HG02943 (cell line): ENCODE data around the gene TLNRD1.
"Not testable (repeated sequence)": the region's sequence is repeated elsewhere in the genome, so short reads cannot be mapped to it uniquely, and the experiment has no call there.

Experiments
- ATAC-seq: cut with Tn5 transposase; IDR thresholded peaks from one replicate; pipeline ENCODE4 v1.9.1; 2021; ENCODE audit warnings: mild to moderate bottlenecking, low read depth, moderate library complexity; ENCODE audit not compliant: unreplicated experiment

TLNRD1 gene

GRCh38 chr15:81000624-81001151 lies at the start of gene TLNRD1:
TLNRD1 (plus strand) TSS chr15:81000923; CDS start chr15:81002272, 1,349 bp downstream.
- peak; percentile 45 for ATAC-seq

DNA sequence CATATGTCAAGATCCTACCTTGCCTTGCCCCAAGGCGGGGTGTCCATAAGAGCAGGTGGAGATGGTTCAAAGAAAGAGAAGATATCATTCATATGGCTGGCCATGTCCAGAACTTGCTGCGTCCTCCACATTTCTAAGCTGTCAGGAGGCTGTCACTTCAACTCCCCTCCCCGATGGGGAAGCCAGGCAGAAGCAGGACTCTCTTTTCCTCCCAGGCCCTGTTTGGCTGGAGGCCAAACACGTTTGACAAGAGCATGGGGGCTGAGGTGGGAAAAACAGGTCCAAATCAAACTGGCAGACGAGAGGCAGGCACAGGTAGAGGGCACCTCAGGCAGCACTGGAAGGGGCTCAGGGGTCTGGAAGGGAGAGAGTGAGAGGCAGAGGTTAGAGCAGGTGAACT lies 48.8 kb upstream of the TLNRD1 start:
- no peak for ATAC-seq

GRCh38 chr15:80953001-80953952 lies 47.4 kb upstream of the TLNRD1 start:
- no peak for ATAC-seq

- no peak for ATAC-seq
Measured at GRCh38 chr15:80953953-80954778, 46.6 kb upstream of the TLNRD1 start.

DNA sequence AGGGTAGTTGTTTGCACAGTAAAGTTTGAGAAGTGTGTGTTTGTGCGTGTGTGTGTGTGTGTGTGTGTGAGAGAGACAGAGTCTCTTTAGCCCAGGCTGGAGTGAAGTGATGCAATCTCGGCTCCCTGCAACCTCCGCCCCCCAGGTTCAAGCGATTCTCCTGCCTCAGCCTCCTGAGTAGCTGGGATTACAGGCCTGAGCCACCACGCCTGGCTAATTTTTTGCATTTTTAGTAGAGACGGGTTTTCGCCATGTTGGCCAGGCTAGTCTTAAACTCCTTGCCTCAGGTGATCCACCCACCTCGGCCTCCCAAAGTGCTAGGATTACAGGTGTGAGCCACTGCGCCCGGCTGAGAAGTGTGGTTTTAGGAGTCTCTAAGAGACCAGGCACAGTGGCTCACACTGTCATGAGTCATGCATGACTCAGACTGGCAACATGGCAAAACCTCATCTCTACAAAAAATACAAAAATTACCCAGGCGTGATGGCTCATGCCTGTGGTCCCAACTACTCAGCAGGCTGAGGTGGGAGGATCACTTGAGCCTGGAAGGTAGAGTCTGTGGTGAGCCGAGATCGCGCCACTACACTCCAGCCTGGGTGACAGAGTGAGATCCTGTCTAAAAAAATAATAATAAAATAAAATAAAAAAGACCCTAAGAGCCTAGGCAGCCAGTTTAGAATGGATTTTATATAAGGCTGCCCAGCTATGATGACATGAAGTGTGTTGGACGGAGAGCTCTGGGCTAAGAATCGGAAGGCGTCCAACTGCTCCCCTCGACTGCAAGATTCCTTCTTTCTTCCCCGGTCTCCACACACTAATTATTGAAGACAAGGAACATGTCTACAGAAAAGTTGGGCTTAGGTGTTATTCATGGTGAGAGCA lies 44.9 kb upstream of the TLNRD1 start:
- ATAC-seq, result not testable (repeated sequence)

DNA sequence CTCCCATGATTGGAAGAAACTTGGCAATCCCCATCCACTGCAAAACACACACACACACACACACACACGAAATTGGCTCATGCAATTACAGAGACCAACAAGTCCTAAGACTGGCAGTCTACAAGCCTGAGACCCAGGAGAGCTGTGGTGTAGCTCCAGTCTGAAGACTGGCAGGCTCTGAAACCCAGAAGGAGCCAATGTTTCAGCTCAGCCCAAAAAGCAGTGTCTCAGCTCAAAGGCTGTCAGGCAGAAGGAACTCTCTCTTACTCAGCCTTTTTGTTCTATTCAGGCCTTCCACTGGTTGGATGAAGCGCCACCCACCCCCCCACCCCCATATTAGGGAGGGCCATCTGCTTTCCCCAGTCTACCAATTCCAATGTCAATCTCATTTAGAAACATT lies 43.2 kb upstream of the TLNRD1 start:
- ATAC-seq, result no peak

DNA sequence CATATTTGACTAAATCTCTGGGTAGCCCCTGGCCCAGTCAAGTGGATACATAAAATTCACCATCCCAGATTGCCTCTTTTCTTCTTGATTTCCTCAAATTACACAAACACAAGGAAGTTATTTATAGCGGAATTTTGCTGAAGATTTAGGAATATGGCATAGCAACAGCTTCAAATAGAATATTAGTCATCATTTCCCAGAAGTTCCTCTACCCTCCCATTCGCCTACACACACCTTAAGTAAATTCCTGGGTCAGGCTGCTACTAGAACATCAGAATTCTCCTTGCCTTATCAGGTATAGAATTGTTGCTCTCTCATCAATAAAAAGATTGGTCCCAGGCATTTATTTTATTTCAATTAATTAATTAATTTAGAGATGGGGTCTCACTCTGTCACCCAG lies 42.7 kb upstream of the TLNRD1 start:
- ATAC-seq, result no peak

DNA sequence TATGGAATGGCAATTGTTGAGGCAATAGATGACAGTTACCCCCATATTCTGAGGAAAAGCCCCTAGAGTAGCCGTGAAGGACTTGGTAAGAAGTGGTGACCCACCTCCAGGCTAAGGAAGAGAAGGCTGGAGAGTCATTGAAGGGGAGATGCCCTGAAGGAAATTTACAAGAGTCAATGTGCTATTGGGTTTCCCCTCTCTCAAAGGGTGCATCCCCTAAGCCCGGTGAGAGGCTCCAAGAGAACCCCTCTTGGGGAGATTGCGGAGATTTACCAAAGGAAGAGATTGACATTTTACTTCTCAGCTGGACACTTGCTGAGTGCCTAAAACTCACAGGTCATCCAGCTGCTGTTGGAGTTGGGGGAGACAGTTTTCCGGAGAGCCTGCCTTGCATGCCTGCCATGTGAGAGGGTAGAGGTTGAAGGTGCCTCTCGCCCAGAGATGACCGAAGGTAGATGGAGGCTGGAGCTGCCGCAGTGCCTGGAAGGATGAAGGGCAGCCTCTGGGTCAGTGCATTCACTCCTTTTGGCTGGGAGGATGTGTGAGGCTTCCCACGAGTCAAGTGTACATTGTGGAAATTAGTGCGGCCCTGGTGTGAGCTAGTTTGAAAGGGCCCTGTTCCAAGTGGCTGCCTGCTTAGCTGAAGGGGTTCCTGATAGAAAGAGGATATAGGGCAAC lies 41.8 kb upstream of the TLNRD1 start:
- no peak for ATAC-seq

DNA sequence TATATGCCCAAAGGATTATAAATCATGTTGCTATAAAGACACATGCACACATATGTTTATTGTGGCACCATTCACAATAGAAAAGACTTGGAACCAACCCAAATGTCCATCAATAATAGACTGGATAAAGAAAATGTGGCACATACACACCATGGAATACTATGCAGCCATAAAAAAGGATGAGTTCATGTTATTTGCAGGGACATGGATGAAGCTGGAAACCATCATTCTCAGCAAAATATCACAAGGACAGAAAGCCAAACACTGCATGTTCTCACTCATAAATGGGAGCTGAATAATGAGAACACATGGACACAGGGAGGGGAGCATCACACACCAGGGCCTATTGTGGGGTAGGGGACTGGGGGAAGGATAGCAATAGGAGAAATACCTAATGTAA lies 35.3 kb upstream of the TLNRD1 start:
- not testable (repeated sequence) for ATAC-seq

DNA sequence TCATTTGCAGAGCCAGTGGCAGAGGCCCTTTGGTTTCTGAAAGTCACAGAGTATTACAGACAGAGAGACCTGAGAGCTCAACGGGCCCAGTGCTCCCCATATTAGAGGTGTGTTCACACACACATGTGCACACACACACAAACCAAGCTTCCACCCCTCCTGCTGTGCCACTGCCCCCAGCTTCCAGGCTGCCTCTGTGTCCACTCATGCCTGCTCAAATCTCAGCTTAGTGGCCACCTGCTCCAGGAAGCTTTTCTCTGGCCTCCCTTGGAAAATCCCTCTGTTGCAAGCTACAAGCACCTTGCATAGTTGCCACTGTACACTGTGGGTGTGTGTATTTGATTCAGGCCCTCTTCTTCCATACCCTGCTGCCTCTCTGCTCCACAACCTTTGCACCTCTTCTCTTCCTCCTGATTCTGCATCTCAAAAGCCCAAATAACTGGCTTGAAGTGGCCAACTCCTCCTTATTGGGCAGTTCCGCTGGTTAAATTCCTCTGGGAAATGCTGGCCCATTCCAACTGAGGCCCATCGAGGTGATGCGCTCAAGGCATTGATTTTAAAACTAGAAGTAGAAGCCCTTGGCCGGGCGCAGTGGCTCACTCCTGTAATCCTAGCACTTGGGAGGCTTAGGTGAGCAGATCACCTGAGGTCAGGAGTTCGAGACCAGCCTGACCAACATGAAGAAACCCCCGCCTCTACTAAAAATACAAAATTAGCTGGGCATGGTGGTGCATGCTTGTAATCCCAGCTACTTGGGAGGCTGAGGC lies 34.1 kb upstream of the TLNRD1 start:
- no peak for ATAC-seq

DNA sequence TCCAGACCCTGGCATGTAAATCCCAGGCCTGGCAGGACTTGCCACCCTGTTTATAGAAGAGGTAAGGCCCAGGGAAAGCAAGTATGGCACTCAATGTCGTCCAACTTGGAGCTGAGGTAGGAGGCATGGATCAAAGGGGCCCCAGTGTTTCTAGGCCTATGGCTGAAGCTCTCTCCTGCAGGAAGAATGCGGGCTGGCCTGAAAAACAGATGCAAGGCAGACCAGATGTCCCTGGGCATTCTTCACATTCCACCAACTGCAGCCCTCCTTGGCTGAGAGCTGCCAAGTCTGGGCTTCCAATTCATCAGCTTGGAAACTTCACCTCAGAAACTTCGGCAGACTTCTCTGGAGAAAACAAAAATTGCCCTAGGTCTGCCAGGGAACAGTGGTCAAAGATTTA lies 33.3 kb upstream of the TLNRD1 start:
- no peak for ATAC-seq

DNA sequence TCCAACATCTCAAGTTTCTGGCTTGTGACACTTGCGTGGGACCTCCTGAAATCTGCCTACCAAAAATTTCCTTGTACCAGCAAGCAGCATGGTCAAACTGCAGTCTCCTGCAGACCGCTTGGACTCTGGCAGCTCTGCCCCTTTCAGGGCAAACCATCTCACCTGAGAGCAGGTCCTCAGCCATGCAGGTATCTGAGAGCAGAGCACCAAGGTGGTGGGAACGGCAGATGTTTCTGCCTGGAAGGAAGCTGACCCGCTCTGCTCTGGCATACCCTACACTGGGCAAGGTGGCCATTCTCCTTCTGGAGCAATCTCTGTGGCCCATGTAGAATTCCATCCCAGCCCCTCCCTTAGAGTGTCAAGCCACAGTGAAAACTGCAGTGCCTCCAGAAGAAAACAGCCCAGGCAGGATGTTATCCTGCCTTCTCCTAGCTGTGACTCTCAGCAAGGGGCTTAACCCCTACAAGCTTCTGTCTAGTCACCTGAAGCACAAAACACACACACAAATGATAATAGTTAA lies 32.7 kb upstream of the TLNRD1 start:
- no peak for ATAC-seq

DNA sequence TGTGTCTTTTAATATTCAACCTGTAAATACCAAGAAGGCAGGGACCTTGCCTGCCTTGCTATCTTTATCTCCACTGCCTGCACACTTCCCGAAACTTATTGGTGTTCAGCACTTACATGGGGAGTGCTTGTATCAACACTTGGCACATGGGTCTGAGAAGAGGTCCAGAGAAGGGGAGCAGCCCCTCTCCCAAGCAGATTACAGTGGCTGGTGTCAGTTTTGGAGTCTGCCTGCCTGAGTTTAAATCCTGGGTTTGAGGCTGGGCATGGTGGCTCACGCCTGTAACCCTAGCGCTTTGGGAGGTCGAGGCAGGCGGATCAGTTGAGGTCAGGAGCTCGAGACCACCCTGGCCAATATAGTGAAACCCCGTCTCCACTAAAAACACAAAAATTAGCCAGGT lies 31.4 kb upstream of the TLNRD1 start:
- ATAC-seq, result no peak

DNA sequence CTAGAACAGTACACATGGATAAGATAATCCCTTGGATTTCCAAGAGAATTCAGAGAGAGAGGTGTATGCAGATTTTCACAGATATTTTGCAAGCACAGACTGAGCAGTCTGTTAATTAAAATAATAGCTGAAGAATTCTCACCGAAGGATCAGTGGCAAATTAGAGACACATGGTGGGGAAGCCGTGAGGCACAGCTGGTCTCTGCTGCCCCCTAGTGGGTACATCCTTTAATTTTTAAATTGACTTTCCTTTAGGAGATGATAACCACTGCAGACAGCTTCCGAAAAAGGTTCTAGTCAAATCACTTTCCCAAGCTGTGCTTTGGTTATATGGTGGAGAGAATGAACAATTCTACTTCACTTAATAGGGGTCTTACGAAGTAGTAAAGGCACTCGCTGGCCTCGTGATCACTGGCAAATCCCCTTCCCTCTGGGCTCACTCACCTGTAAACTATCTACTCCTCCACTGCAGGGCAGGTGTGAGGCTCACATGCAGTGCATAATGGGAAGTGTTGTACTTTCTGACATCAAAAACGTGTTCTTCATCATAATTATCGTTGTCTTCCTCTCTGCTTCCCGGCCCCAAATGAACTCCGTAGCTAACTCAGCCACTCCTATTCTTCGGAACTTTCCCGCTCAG lies 30.6 kb upstream of the TLNRD1 start:
- ATAC-seq, result no peak

GRCh38 chr15:80970658-80971057 lies 30.1 kb upstream of the TLNRD1 start:
- ATAC-seq, result no peak

DNA sequence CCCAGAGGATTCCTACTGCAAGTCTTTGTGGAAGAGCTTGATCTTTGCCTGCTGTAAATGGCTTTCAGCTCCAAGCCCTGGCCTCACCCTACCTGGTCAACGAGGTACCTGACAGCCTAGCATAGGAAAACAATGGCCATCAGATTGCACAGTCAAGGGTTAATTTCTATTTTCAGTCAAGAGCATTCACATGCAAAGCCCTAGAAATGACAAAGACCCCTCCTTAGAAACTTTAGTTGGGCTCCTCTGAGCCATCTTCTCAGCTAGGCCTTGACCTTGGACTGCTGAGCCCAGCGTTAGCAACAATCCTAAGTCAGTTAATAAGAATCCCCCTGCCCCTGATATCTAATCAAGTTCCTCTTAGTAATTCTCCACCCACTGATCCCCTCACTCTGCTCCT lies 29.6 kb upstream of the TLNRD1 start:
- no peak for ATAC-seq

GRCh38 chr15:80972276-80972675 lies 28.4 kb upstream of the TLNRD1 start:
- ATAC-seq, result no peak

DNA sequence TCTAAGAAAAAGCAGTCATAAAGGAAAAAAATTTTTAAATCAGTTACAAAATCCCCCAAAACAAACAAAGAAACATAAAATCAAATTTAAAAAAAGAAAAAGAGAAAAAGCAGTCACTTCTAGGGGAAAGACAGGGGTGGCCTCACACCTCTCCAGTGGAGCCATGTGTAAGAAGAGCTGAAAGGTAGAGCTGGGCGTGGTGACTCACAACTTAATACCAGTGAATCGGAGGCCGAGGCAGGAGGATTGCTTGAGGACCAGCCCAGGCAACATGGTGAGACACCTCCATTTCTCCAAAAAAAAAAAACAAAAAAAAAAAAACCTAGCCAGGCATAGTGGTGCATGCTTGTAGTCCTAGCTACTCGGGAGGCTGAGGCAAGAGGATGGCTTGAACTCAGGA lies 25.8 kb upstream of the TLNRD1 start:
- ATAC-seq, result no peak
